HEK293 (cell line): ENCODE measurements around the gene ZBTB43.
A peak's percentile ranks its signal among the peaks of the same experiment; 100 is the strongest.

Source experiments
- CTCF ChIA-PET: fragments of 350-600 bp; formaldehyde crosslinking; extraction: SDS; loops from one replicate; lab custom pipeline; 2021; ENCODE audit warnings: antibody characterized with exemption; lab: Yijun Ruan, JAX
- POLR2A ChIA-PET: fragments of 300-600 bp; formaldehyde crosslinking; extraction: SDS; loops from one replicate; lab custom pipeline; 2020; ENCODE audit warnings: antibody characterized with exemption, inconsistent platforms; lab: Yijun Ruan, JAX
- H3K27ac ChIP-seq: fragments of 200-500 bp; sonication (Bioruptor generic); 2 replicates; pipeline ENCODE4 v1.5.1; 2014; ENCODE audit warnings: low read depth, low read length, control low read depth, inconsistent platforms; ENCODE audit errors: extremely low read depth
- H3K36me3 ChIP-seq, 2 experiments: fragments of 200-500 bp in 1 of 2; sonication (Bioruptor generic) in 1 of 2; 1 replicate in 1 of 2; 2 replicates in 1 of 2; pipeline ENCODE4 v1.5.1; 2014 to 2017; ENCODE audit warnings: inconsistent platforms in 2 of 2, low read length in 2 of 2; ENCODE audit not compliant: control insufficient read depth in 2 of 2, insufficient read depth in 1 of 2
- H3K4me1 ChIP-seq: fragments of 200-500 bp; sonication (Bioruptor generic); 2 replicates; pipeline ENCODE4 v1.5.1; 2014; ENCODE audit warnings: mild to moderate bottlenecking, low read length, inconsistent platforms; ENCODE audit not compliant: control insufficient read depth, insufficient read depth
- H3K4me3 ChIP-seq: 2 replicates; pipeline ENCODE4 v1.5.1; 2011; ENCODE audit warnings: low read depth, mild to moderate bottlenecking, control low read depth, low read length, moderate library complexity
- H3K9me3 ChIP-seq: fragments of 200-500 bp; sonication (Bioruptor generic); 2 replicates; pipeline ENCODE4 v1.5.1; 2014; ENCODE audit warnings: low read depth, low read length, inconsistent platforms; ENCODE audit not compliant: control insufficient read depth, insufficient read depth
- EGR2 ChIP-seq: fragments of 450-650 bp; formaldehyde crosslinking; IDR thresholded peaks from 2 replicates; pipeline ENCODE4 v1.5.1; 2016; ENCODE audit warnings: low read depth, missing biosample characterization, missing genetic modification characterization
- GLI2 ChIP-seq: fragments of 450-650 bp; formaldehyde crosslinking; IDR thresholded peaks from 2 replicates; pipeline ENCODE4; 2017; ENCODE audit warnings: missing biosample characterization, missing genetic modification characterization, low read depth, borderline replicate concordance
- PRDM10 ChIP-seq: fragments of 450-650 bp; formaldehyde crosslinking; IDR thresholded peaks from 2 replicates; pipeline ENCODE4 v1.5.1; 2016; ENCODE audit warnings: missing biosample characterization, missing genetic modification characterization
- SCRT1 ChIP-seq: fragments of 450-650 bp; formaldehyde crosslinking; IDR thresholded peaks from 2 replicates; pipeline ENCODE4 v1.5.1; 2016; ENCODE audit warnings: missing biosample characterization, missing genetic modification characterization, borderline replicate concordance
- ZBTB20 ChIP-seq: fragments of 450-650 bp; formaldehyde crosslinking; IDR thresholded peaks from 2 replicates; pipeline ENCODE4 v1.5.1; 2016; ENCODE audit warnings: missing biosample characterization, missing genetic modification characterization
- ZFHX2 ChIP-seq: fragments of 450-650 bp; formaldehyde crosslinking; conservative IDR thresholded peaks from 2 replicates; pipeline ENCODE4 v1.5.1; 2016; ENCODE audit warnings: missing biosample characterization, missing genetic modification characterization
- ZNF148 ChIP-seq: fragments of 450-650 bp; formaldehyde crosslinking; IDR thresholded peaks from 2 replicates; pipeline ENCODE4 v1.5.0; 2017; ENCODE audit warnings: missing biosample characterization, missing genetic modification characterization, borderline replicate concordance
- ZNF645 ChIP-seq: fragments of 450-650 bp; formaldehyde crosslinking; IDR thresholded peaks from 2 replicates; pipeline ENCODE4; 2016; ENCODE audit warnings: missing biosample characterization, missing genetic modification characterization
- TF ChIP-seq, protein P1 (sequence below): fragments of 450-650 bp; formaldehyde crosslinking; IDR thresholded peaks from 2 replicates; pipeline ENCODE4 v1.5.1; 2016; ENCODE audit warnings: missing biosample characterization, missing genetic modification characterization
- TF ChIP-seq, protein P2 (sequence below): fragments of 450-650 bp; formaldehyde crosslinking; conservative IDR thresholded peaks from 2 replicates; pipeline ENCODE4 v1.5.1; 2016; ENCODE audit warnings: low read depth, missing biosample characterization, missing genetic modification characterization

Gene ZBTB43

GRCh38 chr9:126842220-126842842 is 37.5 kb downstream of the ZBTB43 start:
- Histone ChIP-seq H3K9me3 (no peaks in the 10 kb centered on the region), H3K4me3 (no peak overlapping the region), H3K4me1 (no peaks in the 10 kb centered on the region), H3K27ac (no peak overlapping the region), H3K36me3 (peaks cover 0 to 14% of the 10 kb centered on the region in 2 experiments; a peak in 1 of 3 replicates)
- no peak for TF ChIP-seq ZNF148 (tag by site-specific recombination)
- no peak for TF ChIP-seq ZNF645 (tag by site-specific recombination)
- TF ChIP-seq, protein P1, sequence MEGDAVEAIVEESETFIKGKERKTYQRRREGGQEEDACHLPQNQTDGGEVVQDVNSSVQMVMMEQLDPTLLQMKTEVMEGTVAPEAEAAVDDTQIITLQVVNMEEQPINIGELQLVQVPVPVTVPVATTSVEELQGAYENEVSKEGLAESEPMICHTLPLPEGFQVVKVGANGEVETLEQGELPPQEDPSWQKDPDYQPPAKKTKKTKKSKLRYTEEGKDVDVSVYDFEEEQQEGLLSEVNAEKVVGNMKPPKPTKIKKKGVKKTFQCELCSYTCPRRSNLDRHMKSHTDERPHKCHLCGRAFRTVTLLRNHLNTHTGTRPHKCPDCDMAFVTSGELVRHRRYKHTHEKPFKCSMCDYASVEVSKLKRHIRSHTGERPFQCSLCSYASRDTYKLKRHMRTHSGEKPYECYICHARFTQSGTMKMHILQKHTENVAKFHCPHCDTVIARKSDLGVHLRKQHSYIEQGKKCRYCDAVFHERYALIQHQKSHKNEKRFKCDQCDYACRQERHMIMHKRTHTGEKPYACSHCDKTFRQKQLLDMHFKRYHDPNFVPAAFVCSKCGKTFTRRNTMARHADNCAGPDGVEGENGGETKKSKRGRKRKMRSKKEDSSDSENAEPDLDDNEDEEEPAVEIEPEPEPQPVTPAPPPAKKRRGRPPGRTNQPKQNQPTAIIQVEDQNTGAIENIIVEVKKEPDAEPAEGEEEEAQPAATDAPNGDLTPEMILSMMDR (tag by site-specific recombination): no peak
- TF ChIP-seq, protein P2, sequence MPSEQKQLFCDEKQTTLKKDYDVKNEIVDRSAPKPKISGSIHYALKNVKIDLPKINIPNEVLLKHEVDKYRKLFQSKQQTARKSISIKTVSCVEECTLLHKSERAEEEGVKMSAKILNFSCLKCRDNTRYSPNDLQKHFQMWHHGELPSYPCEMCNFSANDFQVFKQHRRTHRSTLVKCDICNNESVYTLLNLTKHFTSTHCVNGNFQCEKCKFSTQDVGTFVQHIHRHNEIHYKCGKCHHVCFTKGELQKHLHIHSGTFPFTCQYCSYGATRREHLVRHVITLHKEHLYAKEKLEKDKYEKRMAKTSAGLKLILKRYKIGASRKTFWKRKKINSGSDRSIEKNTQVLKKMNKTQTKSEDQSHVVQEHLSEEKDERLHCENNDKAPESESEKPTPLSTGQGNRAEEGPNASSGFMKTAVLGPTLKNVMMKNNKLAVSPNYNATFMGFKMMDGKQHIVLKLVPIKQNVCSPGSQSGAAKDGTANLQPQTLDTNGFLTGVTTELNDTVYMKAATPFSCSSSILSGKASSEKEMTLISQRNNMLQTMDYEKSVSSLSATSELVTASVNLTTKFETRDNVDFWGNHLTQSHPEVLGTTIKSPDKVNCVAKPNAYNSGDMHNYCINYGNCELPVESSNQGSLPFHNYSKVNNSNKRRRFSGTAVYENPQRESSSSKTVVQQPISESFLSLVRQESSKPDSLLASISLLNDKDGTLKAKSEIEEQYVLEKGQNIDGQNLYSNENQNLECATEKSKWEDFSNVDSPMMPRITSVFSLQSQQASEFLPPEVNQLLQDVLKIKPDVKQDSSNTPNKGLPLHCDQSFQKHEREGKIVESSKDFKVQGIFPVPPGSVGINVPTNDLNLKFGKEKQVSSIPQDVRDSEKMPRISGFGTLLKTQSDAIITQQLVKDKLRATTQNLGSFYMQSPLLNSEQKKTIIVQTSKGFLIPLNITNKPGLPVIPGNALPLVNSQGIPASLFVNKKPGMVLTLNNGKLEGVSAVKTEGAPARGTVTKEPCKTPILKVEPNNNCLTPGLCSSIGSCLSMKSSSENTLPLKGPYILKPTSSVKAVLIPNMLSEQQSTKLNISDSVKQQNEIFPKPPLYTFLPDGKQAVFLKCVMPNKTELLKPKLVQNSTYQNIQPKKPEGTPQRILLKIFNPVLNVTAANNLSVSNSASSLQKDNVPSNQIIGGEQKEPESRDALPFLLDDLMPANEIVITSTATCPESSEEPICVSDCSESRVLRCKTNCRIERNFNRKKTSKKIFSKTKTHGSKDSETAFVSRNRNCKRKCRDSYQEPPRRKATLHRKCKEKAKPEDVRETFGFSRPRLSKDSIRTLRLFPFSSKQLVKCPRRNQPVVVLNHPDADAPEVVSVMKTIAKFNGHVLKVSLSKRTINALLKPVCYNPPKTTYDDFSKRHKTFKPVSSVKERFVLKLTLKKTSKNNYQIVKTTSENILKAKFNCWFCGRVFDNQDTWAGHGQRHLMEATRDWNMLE (tag by site-specific recombination): no peak
- no peak for TF ChIP-seq GLI2 (tag by site-specific recombination)
- no peak for TF ChIP-seq ZBTB20 (tag by site-specific recombination)
- CTCF ChIA-PET: interaction anchor here (0.5 to 0.7 kb wide), 2 partner anchors 153 to 1571 kb away, joined by 3 to 4 read pairs; no protein-coding TSS in a partner anchor
- POLR2A ChIA-PET: interaction anchor here (0.9 kb wide), 1 partner anchor 37 kb away, joined by 3 read pairs; the partner anchor contains the start of gene ZBTB43

DNA sequence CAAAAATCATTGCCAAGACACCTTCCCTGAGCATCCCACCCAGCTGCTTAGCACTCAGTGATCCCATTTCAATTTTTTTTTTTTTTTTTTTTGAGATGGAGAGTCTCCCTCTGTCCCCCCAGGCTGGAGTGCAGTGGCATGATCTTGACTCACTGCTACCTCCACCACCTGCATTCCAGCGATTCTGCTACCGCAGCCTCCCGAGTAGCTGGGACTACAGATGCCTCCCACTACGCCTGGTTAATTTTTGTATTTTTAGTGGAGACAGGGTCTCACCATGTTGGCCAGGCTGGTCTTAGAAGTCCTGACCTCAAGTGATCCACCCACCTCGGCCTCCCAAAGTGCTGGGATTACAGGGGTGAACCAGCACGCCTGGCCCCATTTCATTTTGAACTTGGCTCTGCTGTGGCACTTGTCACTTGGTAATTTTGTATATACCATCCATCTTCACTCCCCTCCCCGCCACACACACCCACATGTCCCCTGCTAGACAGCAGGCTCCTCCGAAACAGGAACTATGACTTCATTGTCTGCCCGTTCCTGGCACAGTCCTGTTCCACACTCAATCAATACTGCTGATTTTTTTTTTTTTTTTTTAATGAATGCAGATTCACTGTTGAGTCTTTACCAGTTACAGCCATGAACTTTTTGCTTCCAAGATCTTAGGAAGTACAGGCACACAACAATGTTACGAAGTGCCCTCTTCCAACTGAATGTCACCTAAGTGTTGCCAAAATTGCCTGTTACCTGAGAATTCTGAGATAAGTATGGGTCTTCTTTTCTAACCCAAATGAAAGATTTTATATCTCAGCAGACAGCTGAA is 38.3 kb downstream of the ZBTB43 start:
- Histone ChIP-seq H3K4me3 (no peak overlapping the region), H3K27ac (no peak overlapping the region), H3K36me3 (peaks cover 0 to 12% of the 10 kb centered on the region in 2 experiments; a peak in 1 of 3 replicates), H3K4me1 (no peaks in the 10 kb centered on the region), H3K9me3 (no peaks in the 10 kb centered on the region)
- ChIA-PET CTCF (interaction anchor here (0.7 to 0.9 kb wide), 3 partner anchors 8 to 153 kb away, joined by 3 read pairs; no protein-coding TSS in a partner anchor), POLR2A (interaction anchor here (0.5 kb wide), 1 partner anchor 898 kb away, joined by 5 read pairs; no protein-coding TSS in a partner anchor)
- peak; percentile 49 for TF ChIP-seq ZFHX2
- TF ChIP-seq PRDM10 (tag by site-specific recombination): peak; percentile 26; the same call in 1 of the 2 replicates
- no peak for TF ChIP-seq SCRT1 (tag by site-specific recombination)
- TF ChIP-seq EGR2 (tag by site-specific recombination): peak; percentile 34; the same call in 1 of the 2 replicates
